Sciatic nerve (tissue), 2 donors: ENCODE measurements around the gene IFI30. TPM values are rescaled to one million over a fixed set of nuclear protein-coding genes. Genes with fewer than 3 reads are reported as not detected.

Source experiments
- ATAC-seq: fragments of 200-7000 bp; cut with Tn5 transposase; one replicate; pipeline ENCODE4 v1.9.1; 2020; ENCODE audit warnings: mild to moderate bottlenecking, moderate library complexity
- DNase-seq: peaks from one replicate; pipeline ENCODE4 v3.0.0-alpha.2; 2020; ENCODE audit warnings: low spot score
- intact Hi-C: fragments of 100-400 bp; cut with DNase I; formaldehyde crosslinking; loops from one replicate; pipeline ENCODE4 v1.14.2; 2022
- total RNA-seq: library from RNA; stranded (reverse); fragmentation: NEBNext Ultra II Directional; extraction: Animal tissue kit (Norgen Biotek cat#: 25700); gene quantifications from one replicate; pipeline ENCODE4 v1.2.1, GENCODE V29; 2021
- donor health status: DM: no; HTN: no; CAD: no.
- donor health status: DM: no; HTN: no; CAD: no.

The IFI30 gene
- total RNA-seq, 1 donor from 2014 or later, result 82.2 TPM

GRCh38 chr19:18218159-18218558, 44.5 kb downstream of the IFI30 start:
- ATAC-seq (no peak), DNase-seq (no peak)
- intact Hi-C loops, result no loop called here

- DNase-seq (no peak), ATAC-seq (no peak)
- intact Hi-C loops, result no loop called here
These were observed 45.0 kb downstream of the IFI30 start for GRCh38 chr19:18218600-18218999.

GRCh38 chr19:18219911-18220631, 46.5 kb downstream of the IFI30 start:
- intact Hi-C loops, result no loop called here
- ATAC-seq (no peak), DNase-seq (no peak)

GRCh38 chr19:18220632-18221275, 47.1 kb downstream of the IFI30 start:
- intact Hi-C loops, result no loop called here
- ATAC-seq (no peak), DNase-seq (no peak)

- intact Hi-C loops, result no loop called here
- DNase-seq, result no peak
- no peak for ATAC-seq
These were observed 48.5 kb downstream of the IFI30 start for GRCh38 chr19:18221815-18222725.

- ATAC-seq (peak; percentile 13), DNase-seq (peak; percentile 75)
- intact Hi-C loops, result no loop called here
These were observed 50.4 kb downstream of the IFI30 start for GRCh38 chr19:18223860-18224524.

- intact Hi-C loops, result no loop called here
- DNase-seq (peak; percentile 98), ATAC-seq (peak; percentile 99)
These were observed 51.1 kb downstream of the IFI30 start for GRCh38 chr19:18224525-18225354.

GRCh38 chr19:18225355-18225701, 51.7 kb downstream of the IFI30 start:
- no peak for ATAC-seq
- intact Hi-C loops, result no loop called here
- DNase-seq, result no peak

- ATAC-seq (no peak), DNase-seq (no peak)
These were observed 52.3 kb downstream of the IFI30 start, which contains the start of gene PDE4C for GRCh38 chr19:18225702-18226468. TSS of gene PDE4C (minus strand) at chr19:18226438. CDS start at chr19:18226415, 23 bp downstream.

GRCh38 chr19:18226956-18227780, 53.6 kb downstream of the IFI30 start:
- DNase-seq, result no peak
- intact Hi-C loops, result no loop called here
- ATAC-seq, result no peak

More at GRCh38 chr19:18225702-18226468, 52.3 kb downstream of the IFI30 start, which contains the start of gene PDE4C:
- intact Hi-C loops, result no loop called here

Other genes with a start within 250 kb of the IFI30 start
- 55.1 TPM for gene CCDC124, start 240.8 kb upstream of the IFI30 start, total RNA-seq
- gene KCNN1, start 206.7 kb upstream of the IFI30 start, total RNA-seq, result 1.4 TPM
- 38.2 TPM for gene ARRDC2, start 165.6 kb upstream of the IFI30 start, total RNA-seq
- gene IL12RB1, start 86.9 kb upstream of the IFI30 start, total RNA-seq, result 2.1 TPM
- gene MAST3, start 76.0 kb upstream of the IFI30 start, total RNA-seq, result 20.1 TPM
- gene PIK3R2, start 20.6 kb upstream of the IFI30 start, total RNA-seq, result 19.5 TPM
- gene MPV17L2, start 19.4 kb downstream of the IFI30 start, total RNA-seq, result 9.2 TPM
- 2.9 TPM for gene RAB3A, start 30.2 kb downstream of the IFI30 start, total RNA-seq
- 2.1 TPM for gene PDE4C, start 52.6 kb downstream of the IFI30 start, total RNA-seq
- 12.7 TPM for gene IQCN, start 100.6 kb downstream of the IFI30 start, total RNA-seq
- 298 TPM for gene JUND, start 107.8 kb downstream of the IFI30 start, total RNA-seq
- gene LSM4, start 149.3 kb downstream of the IFI30 start, total RNA-seq, result 45.7 TPM
- gene PGPEP1, start 166.8 kb downstream of the IFI30 start, total RNA-seq, result 49.6 TPM
- 8.3 TPM for gene GDF15, start 212.3 kb downstream of the IFI30 start, total RNA-seq
- gene LRRC25, start 223.8 kb downstream of the IFI30 start, total RNA-seq, result 8.2 TPM
- gene SSBP4, start 245.6 kb downstream of the IFI30 start, total RNA-seq, result 82.5 TPM